Ishikawa (cell line): ENCODE results near the gene CYP27A1.

Experiments
- CEBPB ChIP-seq: IDR thresholded peaks from 2 replicates; pipeline ENCODE4 v1.6.1; 2012
- CREB1 ChIP-seq: IDR thresholded peaks from 2 replicates; pipeline ENCODE4 v1.6.1; 2012; ENCODE audit warnings: low read depth
- EGR1 ChIP-seq: IDR thresholded peaks from 2 replicates; pipeline ENCODE4 v1.6.1; 2012
- EP300 ChIP-seq: IDR thresholded peaks from 2 replicates; pipeline ENCODE4 v1.6.1; 2012; ENCODE audit warnings: borderline replicate concordance
- FOXM1 ChIP-seq: IDR thresholded peaks from 2 replicates; pipeline ENCODE4 v1.6.1; 2012; ENCODE audit warnings: low read depth, borderline replicate concordance
- MAX ChIP-seq: IDR thresholded peaks from 2 replicates; pipeline ENCODE4 v1.6.1; 2012
- NFIC ChIP-seq: IDR thresholded peaks from 2 replicates; pipeline ENCODE4 v1.6.1; 2012
- RAD21 ChIP-seq: IDR thresholded peaks from 2 replicates; pipeline ENCODE4 v1.6.1; 2012; ENCODE audit warnings: low read depth
- REST ChIP-seq: IDR thresholded peaks from 2 replicates; pipeline ENCODE4 v1.6.1; 2012; ENCODE audit warnings: low read depth, mild to moderate bottlenecking
- TAF1 ChIP-seq: IDR thresholded peaks from 2 replicates; pipeline ENCODE4 v1.6.1; 2012; ENCODE audit warnings: low read depth, mild to moderate bottlenecking
- TCF12 ChIP-seq: IDR thresholded peaks from 2 replicates; pipeline ENCODE4 v1.6.1; 2012; ENCODE audit warnings: low read depth
- TEAD4 ChIP-seq: IDR thresholded peaks from 2 replicates; pipeline ENCODE4 v1.6.1; 2012
- USF1 ChIP-seq: IDR thresholded peaks from 2 replicates; pipeline ENCODE4 v1.6.1; 2012
- YY1 ChIP-seq: IDR thresholded peaks from 2 replicates; pipeline ENCODE4 v1.6.1; 2012; ENCODE audit warnings: low read depth
- ZBTB7A ChIP-seq: IDR thresholded peaks from 2 replicates; pipeline ENCODE4 v1.6.1; 2012; ENCODE audit warnings: low read depth

Gene CYP27A1

GRCh38 chr2:218831378-218831990, 49.5 kb downstream of the CYP27A1 start, which contains the start of gene PRKAG3:
TSS of gene PRKAG3 (minus strand) at chr2:218831803.
- no peak for TF ChIP-seq RAD21

GRCh38 chr2:218832081-218832480, 50.1 kb downstream of the CYP27A1 start:
- TF ChIP-seq REST (no peak), NFIC (no peak), CREB1 (no peak), RAD21 (no peak), TCF12 (no peak), USF1 (no peak), EP300 (no peak), YY1 (no peak), TEAD4 (no peak), CEBPB (no peak), MAX (no peak)

GRCh38 chr2:218832520-218832919, 50.6 kb downstream of the CYP27A1 start:
- TF ChIP-seq EGR1 (no peak), REST (no peak), TCF12 (no peak), CREB1 (no peak), NFIC (no peak), TAF1 (no peak), ZBTB7A (no peak), TEAD4 (no peak)

- no peak for TF ChIP-seq RAD21
- no peak for TF ChIP-seq MAX
- TF ChIP-seq TAF1 = no peak
Measured at GRCh38 chr2:218833023-218833609, 51.2 kb downstream of the CYP27A1 start.

- TF ChIP-seq USF1 (0 out of 2 replicates have a peak, but pooled peaks have one; percentile 14), FOXM1 (no peak), EGR1 (no peak), TAF1 (no peak), EP300 (no peak), REST (no peak), CREB1 (no peak), CEBPB (0 out of 2 replicates have a peak, but pooled peaks have one; percentile 41), NFIC (peak; percentile 63), ZBTB7A (no peak), TEAD4 (no peak), YY1 (no peak), RAD21 (no peak), MAX (no peak), TCF12 (peak; percentile 54)
Measured at GRCh38 chr2:218834685-218835084, 52.7 kb downstream of the CYP27A1 start.
